CD4-positive, alpha-beta T cell treated with Interleukin-17A for 1 hour (primary cell): Measurements from ENCODE around the gene TMEM154.

ENCODE experiments used
- DNase-seq: peaks from one replicate; pipeline ENCODE4 v3.0.0-alpha.2; 2020

TMEM154 gene, protein sequence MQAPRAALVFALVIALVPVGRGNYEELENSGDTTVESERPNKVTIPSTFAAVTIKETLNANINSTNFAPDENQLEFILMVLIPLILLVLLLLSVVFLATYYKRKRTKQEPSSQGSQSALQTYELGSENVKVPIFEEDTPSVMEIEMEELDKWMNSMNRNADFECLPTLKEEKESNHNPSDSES

DNA sequence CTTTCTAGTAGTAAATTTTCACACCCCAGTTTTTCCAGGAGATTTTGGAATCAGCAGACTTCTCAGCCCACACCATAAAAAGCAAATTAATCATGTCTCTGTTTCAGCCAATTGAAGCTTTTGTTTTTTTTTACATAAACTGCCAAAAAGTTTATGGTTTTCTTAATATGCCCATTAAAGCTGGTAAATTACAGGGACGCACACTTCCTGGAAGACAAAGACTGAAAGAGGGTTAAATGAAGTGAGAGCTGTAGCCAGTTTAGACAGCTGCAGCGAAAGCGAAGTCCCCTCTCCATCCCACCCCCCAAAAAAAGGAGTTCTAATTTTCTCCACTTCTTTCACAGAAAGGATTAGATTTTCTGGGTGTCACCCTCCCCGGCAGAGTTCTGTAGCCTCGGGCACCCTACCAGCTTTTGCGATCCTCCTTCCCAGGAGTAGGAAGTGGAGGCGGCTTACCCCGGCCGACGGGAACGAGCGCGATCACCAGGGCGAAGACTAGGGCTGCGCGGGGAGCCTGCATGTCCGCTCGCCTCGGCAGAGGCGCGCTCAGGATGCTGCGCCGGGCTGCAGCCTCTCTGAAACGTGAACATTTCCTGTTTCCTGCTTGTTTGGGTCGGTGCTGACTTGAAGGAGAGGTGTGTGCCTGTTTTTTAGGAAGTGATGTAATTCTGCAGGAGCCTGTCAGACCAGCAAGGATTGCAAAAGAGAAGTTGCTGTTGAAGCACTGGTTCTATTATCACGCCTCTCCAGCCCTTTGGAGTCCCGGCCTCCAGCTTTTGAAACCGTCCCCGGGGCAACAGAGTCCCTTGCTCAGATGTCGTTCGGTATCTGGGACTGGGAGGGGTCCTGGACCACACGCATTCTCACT is at the start of gene TMEM154:
TSS of gene TMEM154 (minus strand) at position 584 of the 868 bp plus-strand sequence. CDS start at position 520, 64 bp downstream.
- peak; percentile 83 for DNase-seq

DNA sequence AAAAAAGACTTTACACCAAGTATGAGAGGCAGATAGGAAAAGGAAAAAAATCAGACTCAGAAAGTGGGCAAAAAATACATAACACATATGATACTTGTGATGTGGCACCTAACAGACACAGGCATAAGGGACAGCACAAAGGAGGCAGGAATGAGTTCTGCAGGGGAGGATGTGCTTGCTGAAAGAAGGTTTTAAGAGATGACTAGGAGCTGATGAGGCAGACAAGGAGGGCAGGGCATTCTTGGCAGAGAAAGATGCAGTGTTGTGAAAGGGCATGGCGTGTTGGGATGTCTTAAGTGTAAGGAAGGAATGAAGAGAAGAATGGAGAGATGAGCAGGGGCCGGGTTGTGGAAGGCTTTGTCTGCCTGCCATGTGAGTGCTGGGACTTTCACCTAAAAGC is 49.7 kb upstream of the TMEM154 start:
- DNase-seq, result no peak

GRCh38 chr4:152728343-152728742 is 48.5 kb upstream of the TMEM154 start:
- DNase-seq, result no peak

DNA sequence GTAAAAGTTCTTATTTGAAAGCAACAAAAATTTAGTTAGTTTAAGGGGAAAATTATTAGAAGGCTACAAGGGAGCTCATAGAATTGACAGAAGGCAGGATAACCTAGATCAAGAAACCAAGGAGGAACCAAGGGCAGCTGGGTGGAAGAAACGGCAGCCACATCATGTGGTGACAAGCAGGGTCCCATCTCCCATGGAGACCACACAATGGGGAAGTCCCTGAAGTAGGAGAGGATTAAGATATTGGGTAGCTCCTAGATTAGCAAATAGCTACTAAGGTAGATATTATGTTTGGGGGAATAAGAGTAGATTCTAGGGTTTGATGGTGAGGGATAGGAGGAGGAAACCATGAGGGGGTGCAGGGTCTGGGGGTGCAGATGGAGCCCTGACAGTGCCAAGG is 48.0 kb upstream of the TMEM154 start:
- DNase-seq, result no peak

- no peak for DNase-seq
These were observed 44.7 kb upstream of the TMEM154 start for GRCh38 chr4:152724494-152724893.

- no peak for DNase-seq
These were observed 43.4 kb upstream of the TMEM154 start for GRCh38 chr4:152723236-152723635.

- no peak for DNase-seq
These were observed 40.2 kb upstream of the TMEM154 start for GRCh38 chr4:152719801-152720556.

GRCh38 chr4:152719291-152719690 is 39.5 kb upstream of the TMEM154 start:
- no peak for DNase-seq

- no peak for DNase-seq
These were observed 35.3 kb upstream of the TMEM154 start for GRCh38 chr4:152715076-152715475.

DNA sequence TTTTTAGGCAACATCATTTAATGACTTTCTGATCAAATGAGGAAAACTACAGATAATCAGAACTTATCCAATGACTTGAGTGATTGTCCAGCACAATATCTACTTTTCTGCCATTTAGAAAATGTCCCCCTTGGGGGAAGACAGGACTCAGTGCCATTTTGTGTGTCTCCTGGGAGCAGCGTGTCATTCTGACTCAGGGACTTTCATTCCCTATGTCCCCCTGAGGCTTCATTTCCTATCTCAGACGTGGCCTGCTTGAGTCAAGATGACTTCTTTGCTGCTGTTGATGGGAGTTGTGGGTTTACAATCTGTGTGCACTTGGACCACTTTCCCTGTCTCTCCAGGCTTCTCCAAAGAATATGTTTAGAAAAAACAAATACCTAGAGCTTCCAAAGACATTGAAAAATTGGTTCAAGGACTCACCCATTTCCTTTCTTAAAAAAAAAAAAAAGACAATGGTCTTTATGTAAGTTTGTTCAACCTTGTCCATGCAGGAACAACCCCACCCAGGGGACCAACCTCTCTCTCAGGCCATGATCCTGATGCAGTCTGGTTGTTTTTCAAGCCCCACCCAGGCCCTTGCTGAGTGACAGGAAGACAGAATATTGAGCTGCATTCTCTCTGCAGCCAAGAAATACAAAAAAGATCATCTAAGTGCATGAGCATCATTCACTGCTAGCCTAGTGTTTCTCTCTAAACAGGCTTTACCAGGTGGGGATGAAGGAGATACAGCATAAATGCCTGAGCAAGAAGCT is 34.3 kb upstream of the TMEM154 start:
- no peak for DNase-seq

DNA sequence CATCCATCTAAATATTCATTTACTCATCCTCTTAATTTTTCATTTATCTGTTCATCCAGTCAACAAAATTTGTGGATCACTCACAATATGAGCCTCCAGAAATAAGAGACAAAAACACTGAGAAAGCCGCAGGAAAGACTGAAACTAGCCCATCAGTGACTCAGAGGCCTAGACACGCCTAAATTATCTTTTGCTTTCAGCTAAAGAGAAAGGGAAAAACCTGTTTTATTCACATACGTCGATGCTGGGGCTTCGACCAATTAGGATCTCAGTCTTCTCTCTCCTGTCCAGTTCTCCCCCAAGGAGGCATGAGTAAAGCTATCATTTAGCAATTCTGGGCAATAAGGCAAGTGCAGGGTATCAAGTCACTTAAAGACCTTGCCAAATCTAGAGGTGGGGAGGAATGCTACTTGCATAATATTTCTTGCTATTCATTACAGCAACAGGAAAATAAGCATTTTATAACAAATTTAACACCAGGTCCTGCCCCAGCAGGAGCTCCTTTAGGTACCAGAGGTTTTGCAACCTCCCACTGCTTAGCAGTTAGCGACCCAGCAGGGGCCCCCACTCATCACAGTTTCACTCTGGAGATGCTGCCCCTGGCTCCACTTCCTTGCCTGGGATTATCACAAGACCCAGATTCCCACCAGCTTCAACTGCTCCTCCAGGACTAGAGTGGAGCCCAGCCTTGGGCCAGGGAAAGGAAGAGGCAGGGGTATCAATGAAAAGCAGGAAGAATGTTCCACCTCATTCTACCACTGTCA is 30.1 kb upstream of the TMEM154 start:
- DNase-seq, result no peak

- DNase-seq, result no peak
These were observed 29.0 kb upstream of the TMEM154 start for GRCh38 chr4:152708796-152709195.

DNA sequence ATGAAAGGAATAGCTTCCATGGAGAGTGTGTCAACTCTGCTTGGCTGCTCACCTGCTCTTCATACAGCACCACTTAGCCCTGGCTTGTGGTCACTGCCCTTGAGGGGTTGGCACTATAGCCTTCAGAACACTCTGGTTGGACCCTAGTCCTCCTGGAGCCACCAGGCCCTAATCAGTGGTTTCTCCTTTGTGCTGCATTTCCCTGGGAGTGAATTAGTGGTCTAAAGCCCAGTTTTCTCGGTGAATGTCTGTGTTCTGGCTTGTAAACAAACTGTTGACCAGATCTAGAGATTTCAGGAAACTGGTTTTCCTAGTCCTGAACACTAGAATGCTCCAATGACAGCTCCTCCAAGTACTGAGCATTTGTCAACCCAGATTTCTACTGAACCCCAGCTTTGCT is 28.6 kb upstream of the TMEM154 start:
- DNase-seq, result no peak

GRCh38 chr4:152707632-152708031 is 27.8 kb upstream of the TMEM154 start:
- no peak for DNase-seq

GRCh38 chr4:152705903-152706302 is 26.1 kb upstream of the TMEM154 start:
- DNase-seq, result no peak

DNA sequence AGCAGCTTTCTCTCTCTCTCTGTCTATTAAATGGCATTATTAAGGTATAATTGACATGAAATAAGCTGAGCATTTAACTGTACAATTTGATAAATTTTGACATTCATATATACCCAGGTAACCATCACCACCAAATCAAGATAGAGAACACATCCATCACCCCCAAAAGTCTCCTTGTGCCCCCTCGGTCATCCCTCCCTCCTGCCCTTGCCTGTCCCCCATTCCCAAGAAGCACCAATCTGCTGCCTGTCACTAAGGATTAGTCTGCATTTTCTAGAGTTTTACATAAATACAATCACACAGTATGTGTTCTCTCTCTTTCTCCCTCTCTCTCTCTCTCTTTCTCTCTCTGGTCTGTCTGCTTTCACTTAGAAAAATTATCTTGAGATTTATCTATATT is 25.0 kb upstream of the TMEM154 start:
- no peak for DNase-seq

DNA sequence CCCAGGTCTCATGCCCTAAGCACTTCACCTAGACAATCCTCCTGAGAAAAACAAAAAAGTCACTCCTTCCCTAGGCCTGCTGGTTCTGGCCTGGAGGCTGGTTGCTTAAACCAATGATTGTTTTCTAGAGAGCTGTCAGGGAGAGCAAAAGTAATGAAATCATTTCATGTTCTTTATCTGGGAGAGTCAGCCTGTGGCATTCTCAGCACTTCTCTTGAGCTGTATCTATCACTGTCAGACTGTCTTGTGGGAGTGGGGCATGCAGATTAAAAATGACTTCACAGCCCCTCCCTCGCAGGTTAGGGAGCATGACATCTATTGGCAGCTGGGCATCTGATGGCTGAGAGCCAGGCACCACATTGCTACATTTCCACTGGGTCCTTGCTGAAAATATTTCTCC is 20.4 kb upstream of the TMEM154 start:
- DNase-seq, result no peak

GRCh38 chr4:152699313-152699712 is 19.5 kb upstream of the TMEM154 start:
- no peak for DNase-seq

GRCh38 chr4:152698089-152698499 is 18.3 kb upstream of the TMEM154 start:
- DNase-seq, result no peak

DNA sequence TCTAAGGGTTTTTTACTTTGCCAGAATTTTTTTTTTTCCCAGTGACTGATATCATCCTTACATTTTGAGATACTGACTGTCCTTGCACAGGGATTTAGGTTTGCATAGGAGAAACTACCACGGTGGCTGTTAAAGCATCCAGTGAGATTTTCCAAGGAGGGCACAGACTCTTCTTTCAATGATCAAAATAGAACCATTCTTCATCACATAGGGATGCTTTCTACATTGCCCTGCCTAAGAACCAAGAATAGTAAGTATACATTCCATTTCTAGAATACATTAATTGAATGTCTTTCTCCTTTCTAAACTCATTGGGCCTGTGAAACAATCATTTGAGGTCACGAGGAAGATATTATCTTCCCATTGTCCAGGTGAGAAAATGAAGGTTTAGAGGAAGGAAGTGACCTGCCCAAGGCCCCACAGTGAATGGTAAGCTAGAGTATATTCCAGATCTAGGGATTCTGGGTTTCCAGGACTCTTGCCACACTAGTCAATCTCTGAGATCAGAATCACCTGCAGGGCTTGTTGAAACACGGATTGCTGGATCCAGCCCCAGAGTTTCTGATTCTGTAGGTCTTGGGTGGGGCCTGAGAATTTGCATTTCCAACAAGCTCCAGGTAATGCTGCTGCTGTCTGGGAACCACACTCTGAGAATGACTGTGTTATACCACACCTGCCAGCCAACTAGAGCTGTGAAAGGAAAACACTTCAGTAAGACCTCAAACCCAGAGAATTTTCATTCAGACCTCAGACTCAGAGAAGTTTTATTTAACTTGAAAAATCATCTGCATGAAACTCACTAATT is 17.7 kb upstream of the TMEM154 start:
- no peak for DNase-seq

DNA sequence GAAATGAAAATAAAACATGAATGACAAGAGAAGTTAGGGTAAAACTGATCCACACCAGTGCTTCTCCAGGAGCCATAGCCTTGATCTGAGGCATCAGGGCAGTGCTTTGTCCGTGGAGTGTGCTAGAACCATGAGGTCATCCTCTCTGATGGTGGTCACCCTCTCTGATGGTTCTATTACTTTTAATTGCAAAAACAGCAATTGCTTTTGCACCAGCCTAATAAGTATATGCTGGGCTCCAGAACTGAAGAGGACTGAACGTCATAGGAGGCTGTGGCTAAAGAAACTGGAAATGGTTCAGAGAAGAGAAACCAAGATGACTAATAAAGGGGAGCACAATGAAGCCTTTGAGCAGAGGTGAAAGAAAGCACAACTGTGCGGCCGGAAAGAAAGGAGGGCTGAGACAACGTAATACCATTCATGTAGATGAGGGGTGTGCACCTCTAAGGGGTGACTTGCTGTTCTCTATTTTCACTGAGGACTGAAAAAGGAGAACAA is 17.0 kb upstream of the TMEM154 start:
- DNase-seq, result peak; percentile 66
